Embryonic facial prominence (tissue), 1 donor: ENCODE measurements around the gene DPP8.
"Not testable (repeated sequence)": the region's sequence is repeated elsewhere in the genome, so short reads cannot be mapped to it uniquely, and the experiment has no call there.

ENCODE experiments used
- DNase-seq: peaks from one replicate; pipeline ENCODE4 v3.0.0-alpha.2; 2016; ENCODE audit errors: extremely low spot score

The DPP8 gene

DNA sequence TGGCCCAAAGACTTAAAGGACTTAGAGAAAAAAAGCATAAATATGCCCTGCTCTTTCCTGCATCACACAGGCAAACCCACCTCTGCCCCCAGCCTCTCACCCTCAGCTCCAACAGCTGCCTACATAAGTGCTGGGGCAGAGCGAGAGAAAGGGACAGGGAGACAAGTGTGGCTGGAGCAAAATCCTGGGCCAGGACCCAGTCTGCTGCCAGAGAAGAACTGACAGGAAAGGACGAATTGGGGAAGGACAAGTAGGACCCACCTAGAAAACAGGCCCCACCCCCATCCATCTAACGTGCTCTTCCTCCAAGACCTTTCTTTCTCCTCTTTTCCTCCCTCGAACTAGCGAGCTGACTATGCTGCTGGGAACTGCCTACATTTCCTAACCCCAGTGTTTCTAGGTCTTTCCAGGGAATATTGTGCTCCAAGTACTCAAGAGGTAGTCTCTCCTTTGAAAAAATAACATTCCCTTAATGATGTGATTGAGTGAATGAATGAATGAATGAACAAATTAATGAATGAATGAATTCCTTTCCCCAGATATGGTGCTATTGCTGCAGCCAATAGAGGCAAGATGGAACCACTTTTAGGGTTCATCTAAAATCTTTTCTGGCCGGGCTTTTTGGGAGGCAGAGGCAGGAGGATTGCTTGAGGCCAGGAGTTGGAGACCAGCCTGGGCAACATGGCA is 113.2 kb downstream of the DPP8 start:
- DNase-seq, result no peak

DNA sequence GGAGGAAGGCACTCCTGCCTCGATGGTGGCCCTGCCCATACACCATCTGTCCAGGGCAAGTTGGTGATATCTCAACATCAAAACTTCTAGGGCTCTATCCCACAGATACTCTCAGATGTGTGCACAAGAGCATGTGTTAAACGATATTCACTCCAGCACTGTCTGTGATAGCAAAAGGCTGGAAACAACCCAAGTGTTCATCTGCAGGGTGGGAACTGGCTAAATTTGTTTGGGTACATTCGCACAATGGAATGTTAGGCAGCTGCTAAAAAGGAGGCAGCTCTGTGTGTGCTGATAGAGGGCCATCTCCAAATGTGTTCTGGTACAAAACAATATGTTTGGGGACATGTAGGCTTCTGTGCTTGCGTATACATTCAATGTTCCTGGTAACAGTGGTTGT is 114.5 kb downstream of the DPP8 start:
- no peak for DNase-seq

DNA sequence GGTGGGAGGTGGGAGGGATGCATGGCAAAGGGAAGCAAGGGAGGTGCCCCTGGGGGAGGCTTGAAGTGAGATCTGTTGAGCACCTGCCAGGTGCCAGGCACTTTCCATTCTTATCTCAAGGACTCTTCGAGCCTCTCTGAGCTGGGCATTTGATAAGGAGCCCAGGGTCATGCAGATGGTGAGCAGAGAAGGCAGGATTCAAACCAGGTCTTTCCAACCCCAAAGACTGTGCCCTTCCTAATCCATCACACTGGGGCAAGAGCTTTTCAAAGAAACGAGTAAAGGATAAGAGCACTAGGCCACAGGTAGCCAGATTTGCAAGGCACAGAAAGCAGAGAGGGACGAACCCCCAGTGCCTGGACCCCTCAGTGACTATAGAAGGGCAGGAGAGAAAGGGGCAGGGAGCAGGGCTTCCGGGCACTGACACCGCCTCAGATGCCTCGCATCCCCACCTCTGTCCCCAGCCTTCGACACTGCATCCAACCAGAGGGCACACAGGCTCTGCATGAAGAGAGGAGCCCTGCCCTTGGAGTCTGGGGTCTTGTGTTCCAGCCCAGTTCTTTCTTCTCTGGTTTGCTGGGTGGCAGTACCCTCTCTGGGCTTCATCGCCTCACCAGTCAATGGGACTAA is 115.8 kb downstream of the DPP8 start:
- no peak for DNase-seq

DNA sequence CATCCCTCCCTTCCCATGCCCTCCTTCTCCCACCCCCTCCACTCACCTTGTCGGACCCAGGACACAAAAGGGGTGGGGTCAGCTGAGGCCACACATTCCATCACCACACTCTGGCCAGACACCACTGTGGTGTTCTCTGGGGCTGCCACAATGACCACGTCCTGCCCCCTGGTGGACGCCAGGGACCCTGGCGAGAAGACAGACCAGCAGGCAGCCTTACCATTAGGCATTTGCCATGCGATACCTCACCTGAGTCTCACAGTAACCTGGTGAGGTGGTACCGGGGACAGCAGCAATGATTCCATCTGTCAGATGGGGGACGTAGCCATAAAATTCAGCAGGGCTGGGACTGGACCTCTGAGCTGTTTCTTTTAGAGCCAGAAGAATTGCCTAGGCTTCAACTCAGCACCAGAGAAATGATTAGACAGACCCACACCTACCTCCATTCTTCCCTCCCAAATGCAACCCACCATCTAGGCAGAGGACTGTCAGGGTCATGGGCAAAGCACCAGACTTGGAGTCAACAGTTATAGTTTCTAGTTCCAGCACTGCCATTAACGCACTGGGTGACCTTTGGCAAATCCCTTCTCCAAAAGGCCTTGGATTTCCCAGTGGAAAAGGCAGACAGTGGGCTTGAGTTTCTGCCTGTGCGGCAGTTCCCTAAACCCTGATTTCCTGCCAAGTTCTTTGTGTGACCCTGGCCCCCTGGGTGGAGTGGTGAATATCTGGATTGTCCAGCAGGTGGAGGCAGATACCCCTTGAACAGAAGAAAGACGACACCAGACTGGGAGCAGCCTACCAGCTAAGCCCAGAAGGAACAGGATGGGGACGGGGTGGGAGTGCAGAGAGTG is 116.5 kb downstream of the DPP8 start:
- DNase-seq, result no peak

DNA sequence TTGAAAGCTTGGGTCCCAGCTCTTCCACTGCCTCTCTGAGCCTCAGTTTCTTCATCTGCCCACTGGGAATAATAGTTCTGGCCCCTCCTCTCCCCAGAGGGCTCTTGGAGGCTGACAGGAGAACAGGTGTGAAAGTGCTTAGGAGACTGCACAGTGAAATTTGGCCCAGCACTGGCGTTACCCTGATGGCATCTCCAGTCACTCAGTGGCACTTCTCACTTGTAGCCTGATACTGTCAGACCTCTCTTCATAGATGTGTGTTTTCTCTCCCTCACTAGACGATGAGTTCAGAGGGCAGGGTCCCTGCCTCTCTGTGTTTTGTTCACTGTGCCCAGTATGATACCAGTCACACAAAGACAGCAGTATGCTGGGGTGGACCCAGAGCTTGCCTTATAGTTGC is 117.5 kb downstream of the DPP8 start:
- no peak for DNase-seq

DNA sequence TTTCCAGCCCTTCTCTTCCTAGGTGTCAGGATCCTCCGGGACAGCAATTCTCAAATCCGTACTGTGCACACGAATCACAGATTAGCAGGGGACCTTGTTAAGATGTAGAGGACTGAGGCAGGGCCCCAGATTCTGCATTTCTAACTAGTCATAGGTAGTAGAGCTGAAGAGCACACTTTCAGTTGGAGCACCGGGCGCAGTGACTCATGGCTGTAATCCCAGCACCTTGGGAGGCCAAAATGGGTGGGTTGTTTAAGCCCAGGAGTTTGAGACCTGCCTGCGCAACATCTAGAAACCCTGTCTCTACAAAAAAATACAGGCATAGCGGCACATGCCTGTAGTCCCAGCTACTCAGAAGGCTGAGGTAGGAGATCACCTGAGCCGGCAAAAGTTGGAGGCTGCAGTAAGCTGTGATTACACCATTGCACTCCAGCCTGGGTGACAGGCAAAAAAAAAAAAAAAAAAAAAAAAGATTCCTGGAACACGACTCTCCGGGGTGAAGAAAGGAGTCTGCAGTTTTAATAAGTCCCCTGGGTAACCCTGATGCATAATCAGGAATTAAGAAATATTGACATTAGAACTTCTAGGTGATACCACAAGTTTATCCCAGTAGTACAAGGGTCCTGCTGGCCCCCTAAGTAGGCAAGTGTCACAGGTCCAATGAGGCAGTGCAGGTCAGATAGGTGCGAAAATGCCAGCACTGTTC is 118.3 kb downstream of the DPP8 start:
- DNase-seq, result no peak

DNA sequence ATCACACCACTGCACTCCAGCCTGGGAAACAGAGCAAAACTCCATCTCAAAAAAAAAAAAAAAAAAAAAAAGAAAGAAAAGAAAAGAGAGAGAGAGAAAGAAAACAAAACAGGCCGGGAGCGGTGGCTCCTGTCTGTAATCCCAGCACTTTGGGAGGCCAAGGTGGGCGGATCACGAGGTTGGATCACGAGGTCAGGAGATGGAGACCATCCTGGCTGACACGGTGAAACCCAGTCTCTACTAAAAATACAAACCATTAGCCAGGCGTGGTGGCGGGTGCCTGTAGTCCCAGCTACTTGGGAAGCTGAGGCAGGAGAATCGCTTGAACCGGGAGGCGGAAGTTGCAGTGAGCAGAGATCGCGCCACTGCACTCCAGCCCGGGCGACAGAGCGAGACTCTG is 119.0 kb downstream of the DPP8 start:
- not testable (repeated sequence) for DNase-seq

DNA sequence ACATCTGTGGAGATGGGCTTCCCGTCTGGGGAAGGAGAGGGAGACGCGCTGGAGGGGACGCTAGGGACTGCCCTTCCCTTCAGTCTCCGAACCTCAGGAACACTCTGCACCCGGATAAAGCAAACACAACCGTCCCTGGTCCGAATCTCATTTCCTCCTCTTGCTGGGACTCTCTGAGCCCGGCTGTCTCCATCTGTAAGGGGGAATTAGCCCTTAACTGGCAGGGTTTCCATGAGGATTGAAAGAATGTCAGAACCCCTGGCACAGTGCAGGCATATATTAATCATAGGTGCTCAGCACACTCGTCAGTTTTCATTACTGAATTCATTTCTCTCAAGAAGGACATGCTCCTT is 120.5 kb downstream of the DPP8 start:
- DNase-seq, result no peak

DNA sequence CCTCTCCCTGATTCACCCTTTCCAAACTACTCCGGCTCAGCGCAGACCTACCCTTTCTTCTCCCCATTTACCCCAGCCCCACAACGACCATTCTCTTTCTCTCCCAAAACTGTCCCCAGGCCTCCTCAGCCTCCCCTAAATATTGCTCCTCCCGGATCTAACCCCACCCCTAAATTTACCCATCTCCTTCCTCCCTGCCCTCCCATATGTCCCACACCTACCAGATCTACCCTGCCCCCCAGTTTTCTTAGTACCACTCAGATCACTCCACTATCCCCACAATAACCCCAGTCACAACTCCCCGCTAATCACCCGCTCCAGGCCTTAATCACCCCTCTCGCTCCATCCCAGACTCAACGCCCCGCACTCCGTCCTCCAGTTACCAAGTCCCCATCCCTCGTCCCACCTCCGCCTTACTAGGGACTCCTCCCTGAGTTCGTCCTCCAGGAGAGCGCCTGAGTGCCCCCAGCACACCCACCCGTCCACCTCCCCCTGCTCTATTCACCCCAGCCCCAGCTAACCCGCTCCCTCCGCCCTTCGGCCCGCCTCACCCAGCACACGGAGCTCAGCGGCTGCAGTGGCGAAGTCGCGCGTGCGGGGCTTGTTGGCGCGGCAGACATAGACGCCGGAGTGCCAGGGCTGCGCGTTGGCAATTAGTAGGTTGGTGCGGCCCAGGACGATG is 121.1 kb downstream of the DPP8 start:
- no peak for DNase-seq

DNA sequence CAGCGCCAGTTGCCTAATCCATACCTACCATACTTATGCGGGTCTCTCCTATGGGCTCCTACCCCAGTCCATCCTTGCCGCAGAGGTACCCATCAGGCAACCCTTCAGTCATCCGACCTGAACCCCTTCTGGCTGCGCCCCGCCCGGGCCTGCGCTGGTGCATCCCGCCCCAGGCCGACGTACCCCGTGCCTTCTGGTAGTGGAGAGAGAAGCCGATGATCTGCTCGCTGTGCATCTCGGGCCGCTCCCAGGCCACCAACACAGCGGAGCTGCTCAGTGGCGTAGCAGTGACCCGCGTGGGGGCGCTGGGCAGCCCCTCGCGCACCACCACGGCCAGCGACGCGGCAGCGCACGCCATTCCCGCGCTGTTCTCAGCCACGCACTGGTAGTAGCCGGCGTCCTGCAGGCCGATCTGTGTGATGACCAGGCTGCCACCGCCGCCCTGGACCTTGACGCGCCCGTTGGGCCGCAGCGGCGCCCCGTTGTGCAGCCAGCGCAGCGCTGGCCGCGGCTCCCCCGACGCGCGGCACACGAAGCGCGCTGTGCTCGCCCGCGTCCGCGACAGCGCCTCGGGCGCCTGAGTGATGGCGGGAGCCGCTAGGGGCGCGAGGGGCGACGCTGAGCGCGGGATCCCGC is 121.8 kb downstream of the DPP8 start:
- DNase-seq, result no peak

DNA sequence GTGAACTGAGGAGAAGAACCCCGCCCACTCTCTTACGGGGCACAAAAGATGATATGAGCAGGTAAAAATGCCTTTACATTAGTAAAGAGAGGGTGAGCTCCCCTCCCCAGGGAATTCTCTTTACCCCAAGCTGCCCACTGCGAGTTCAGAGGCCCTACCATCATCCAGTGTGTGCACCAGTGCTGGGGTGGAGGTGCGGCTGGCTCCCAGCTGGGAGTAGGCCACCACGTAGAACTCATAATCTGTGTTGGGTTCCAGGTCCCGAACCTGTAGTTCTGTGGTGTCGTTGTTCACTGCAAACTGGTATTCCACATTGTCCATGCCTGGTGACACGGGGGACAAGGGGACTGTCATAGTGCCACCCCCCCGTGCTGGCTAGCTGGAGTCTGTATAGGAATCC is 122.6 kb downstream of the DPP8 start:
- DNase-seq, result no peak

DNA sequence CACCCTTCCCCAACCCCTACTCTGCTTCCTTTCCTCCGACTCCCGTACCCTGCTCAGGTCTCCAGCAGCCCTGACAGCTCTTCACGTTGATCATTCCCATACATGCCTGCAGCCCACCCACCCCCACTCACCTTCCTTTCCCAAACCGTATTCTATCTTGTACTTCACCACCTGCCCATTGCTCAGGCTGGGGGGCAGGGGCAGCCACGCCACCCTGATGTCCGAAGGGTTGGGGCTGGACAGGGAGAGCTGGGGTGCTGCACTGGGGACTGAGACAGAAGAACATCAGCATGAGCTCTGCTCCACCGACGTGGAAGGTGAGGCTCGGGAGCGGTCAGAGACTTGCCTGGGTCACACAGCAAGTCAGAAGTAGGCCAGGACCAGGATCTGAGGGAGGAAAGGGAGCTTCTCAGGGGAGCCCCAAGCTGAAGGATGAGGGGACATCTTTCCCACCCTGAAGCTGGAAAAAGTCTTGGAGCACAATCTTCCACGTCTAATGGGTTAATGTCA is 123.2 kb downstream of the DPP8 start:
- no peak for DNase-seq

DNA sequence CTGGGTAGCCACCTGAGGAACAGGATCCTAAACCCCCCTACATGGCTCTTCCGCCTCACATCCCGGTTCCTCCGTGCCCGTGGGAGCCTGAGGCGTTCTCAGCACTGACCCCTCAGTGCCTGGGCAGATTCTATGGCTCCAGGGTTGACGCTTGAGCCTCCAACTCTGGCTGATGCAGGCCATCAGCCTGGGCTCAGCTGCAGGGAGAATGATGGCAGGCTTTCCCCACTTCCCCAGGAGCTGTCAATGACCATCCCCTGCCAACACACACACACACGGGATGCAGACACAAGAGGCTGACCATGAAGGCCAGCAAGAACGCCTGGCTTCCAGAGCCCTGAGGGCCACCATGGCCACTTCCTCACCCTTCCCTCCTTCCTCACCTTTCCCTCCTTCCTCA is 123.9 kb downstream of the DPP8 start:
- no peak for DNase-seq

DNA sequence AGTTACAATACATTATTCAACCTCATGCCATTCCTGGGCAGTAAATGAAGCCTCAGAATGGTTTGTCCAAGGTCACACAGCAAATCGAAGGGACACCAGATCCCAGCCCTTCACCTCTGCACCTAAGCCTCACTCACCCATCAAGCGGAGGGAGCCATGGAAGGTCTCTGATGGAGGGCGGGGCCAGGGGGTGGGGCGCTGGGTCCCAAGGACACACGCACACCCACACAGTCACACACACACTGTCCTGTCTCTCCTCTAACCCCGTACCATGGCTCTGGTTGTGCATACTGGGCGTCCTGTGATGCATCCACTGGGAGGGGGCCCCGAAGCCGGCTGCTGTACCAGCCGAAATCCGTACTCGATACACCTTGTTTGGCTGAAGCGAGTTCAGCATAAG is 124.4 kb downstream of the DPP8 start:
- no peak for DNase-seq
